Measurements from ENCODE around the gene ALPK3. TPM values are rescaled to one million over a fixed set of nuclear protein-coding genes. Genes with fewer than 3 reads are reported as not detected.

The ALPK3 gene
- polyA plus RNA-seq, 1 donor (not counting 4 experiments of a cell fraction or from before 2014, with no cell fraction given) = 0.07 TPM

DNA sequence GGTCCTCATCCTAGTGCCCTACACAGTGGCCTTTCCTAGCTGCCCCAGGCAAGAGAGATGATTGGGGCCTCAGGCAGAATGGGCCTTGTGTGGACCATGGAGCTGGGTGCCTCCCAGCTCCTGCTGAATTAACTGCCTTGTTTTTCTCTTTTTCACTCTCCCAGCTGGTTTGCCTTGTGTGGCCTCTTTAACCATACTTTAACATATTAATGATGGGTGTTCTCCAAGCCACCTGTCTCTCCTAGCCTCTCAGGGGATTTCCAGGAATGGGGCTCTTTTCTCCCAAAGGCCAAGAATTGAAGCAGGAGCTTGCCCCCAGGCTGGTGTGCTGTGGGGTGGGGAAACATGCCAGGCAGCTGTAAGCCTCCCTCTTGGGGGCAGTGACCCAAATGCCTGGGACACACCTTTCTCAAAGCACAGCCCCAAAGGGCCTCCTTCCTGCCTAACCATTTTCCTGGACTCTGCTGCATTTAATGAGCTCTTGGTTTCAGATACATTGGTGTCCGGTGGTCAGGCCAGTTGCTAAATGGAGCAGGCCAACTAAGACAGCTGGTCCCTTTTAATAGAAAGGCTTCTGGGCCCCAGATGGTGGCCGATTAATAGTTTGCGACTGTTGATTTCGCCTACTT, 5.6 kb downstream of the ALPK3 start:
- no peak for FAIRE-seq
- Histone ChIP-seq H3K79me2 (ENCODE audit: control insufficient read depth, insufficient read depth, low read length) (no peaks in the 10 kb centered on the region), H3K4me3 (ENCODE audit: control insufficient read depth in 2 of 3, extremely low read depth in 1 of 3, insufficient read depth in 2 of 3, low read depth in 1 of 3, low read length in 3 of 3) (no peak overlapping the region), H3K9ac (ENCODE audit: control insufficient read depth, extremely low read depth, insufficient read depth, low read length) (no peak overlapping the region), H4K20me1 (ENCODE audit: control insufficient read depth, extremely low read depth, insufficient read depth, low read length) (no peaks in the 10 kb centered on the region), H3K27ac (ENCODE audit: control insufficient read depth, insufficient read depth, low read length) (no peak overlapping the region), H3K4me2 (ENCODE audit: control insufficient read depth, extremely low read depth, insufficient read depth, low read depth, low read length) (no peak overlapping the region), H3K9me1 (ENCODE audit: control insufficient read depth, extremely low read depth, insufficient read depth, low read length) (peaks cover 2% of the 10 kb centered on the region), H3K36me3 (ENCODE audit: control insufficient read depth in 2 of 2, extremely low read depth in 1 of 2, insufficient read depth in 2 of 2, low read length in 2 of 2) (no peaks in the 10 kb centered on the region), H3K9me3 (ENCODE audit: control insufficient read depth, low read depth, low read length) (no peaks in the 10 kb centered on the region), H3K27me3 (ENCODE audit: control insufficient read depth, extremely low read depth, insufficient read depth, low read length) (peaks cover 3% of the 10 kb centered on the region), H2AFZ (ENCODE audit: control insufficient read depth, low read length) (no peak overlapping the region), H3K4me1 (ENCODE audit: control insufficient read depth, extremely low read depth, insufficient read depth, low read length) (no peaks in the 10 kb centered on the region)
- TF ChIP-seq, protein P1, sequence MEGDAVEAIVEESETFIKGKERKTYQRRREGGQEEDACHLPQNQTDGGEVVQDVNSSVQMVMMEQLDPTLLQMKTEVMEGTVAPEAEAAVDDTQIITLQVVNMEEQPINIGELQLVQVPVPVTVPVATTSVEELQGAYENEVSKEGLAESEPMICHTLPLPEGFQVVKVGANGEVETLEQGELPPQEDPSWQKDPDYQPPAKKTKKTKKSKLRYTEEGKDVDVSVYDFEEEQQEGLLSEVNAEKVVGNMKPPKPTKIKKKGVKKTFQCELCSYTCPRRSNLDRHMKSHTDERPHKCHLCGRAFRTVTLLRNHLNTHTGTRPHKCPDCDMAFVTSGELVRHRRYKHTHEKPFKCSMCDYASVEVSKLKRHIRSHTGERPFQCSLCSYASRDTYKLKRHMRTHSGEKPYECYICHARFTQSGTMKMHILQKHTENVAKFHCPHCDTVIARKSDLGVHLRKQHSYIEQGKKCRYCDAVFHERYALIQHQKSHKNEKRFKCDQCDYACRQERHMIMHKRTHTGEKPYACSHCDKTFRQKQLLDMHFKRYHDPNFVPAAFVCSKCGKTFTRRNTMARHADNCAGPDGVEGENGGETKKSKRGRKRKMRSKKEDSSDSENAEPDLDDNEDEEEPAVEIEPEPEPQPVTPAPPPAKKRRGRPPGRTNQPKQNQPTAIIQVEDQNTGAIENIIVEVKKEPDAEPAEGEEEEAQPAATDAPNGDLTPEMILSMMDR (optimal IDR thresholded peaks at IDR 0.05 in 1 of 3, IDR thresholded peaks at IDR 0.05 in 1 of 3, conservative IDR thresholded peaks at IDR 0.05 in 1 of 3; ENCODE audit: extremely low read depth in 1 of 3, insufficient read depth in 2 of 3, low read length in 3 of 3) = no peak
- TF ChIP-seq EZH2 (IDR thresholded peaks at IDR 0.05; ENCODE audit: low read length) = no peak
- DNase-seq (ENCODE audit: low read depth, low spot score) = no peak
- dilution Hi-C loops (cut with MboI; ENCODE audit: extremely low pct_ligation_motif_present, low sequenced_read_pairs) = no loop called here

DNA sequence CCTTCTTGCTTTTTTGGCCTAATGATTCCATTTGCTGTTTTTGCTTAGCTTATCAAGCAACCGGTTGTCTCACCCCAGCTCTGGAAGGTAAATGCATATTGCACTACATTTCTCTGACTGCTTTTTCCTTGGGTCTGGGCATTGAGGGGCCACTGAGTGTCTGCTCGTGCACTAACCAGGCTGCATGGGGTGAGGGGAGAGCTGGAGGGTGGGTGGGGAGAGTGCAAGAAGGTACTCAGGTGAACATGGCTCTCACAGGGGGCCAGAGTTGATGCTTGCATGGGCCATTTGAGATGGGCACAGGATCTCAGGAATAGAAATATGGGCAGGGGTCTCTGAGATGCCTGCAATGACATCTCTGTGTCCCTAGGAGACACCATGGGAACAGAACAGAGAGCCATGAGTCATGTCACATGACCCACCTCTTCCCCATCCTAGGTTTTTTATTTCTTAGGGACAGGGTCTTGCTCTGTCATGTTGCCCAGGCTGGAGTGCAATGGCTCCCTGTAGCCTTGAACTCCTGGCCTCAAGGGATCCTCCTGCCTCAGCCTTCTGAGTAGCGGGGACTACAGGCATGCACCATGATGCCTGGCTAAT, 6.2 kb downstream of the ALPK3 start:
- Histone ChIP-seq H3K79me2 (ENCODE audit: control insufficient read depth, insufficient read depth, low read length) (no peaks in the 10 kb centered on the region), H3K4me2 (ENCODE audit: control insufficient read depth, extremely low read depth, insufficient read depth, low read depth, low read length) (no peak overlapping the region), H3K9me1 (ENCODE audit: control insufficient read depth, extremely low read depth, insufficient read depth, low read length) (peaks cover 2% of the 10 kb centered on the region), H3K36me3 (ENCODE audit: control insufficient read depth in 2 of 2, extremely low read depth in 1 of 2, insufficient read depth in 2 of 2, low read length in 2 of 2) (no peaks in the 10 kb centered on the region), H3K4me3 (ENCODE audit: control insufficient read depth in 2 of 3, extremely low read depth in 1 of 3, insufficient read depth in 2 of 3, low read depth in 1 of 3, low read length in 3 of 3) (no peak overlapping the region), H3K27ac (ENCODE audit: control insufficient read depth, insufficient read depth, low read length) (no peak overlapping the region), H2AFZ (ENCODE audit: control insufficient read depth, low read length) (no peak overlapping the region), H3K27me3 (ENCODE audit: control insufficient read depth, extremely low read depth, insufficient read depth, low read length) (peaks cover 3% of the 10 kb centered on the region), H4K20me1 (ENCODE audit: control insufficient read depth, extremely low read depth, insufficient read depth, low read length) (no peaks in the 10 kb centered on the region), H3K9me3 (ENCODE audit: control insufficient read depth, low read depth, low read length) (no peaks in the 10 kb centered on the region), H3K9ac (ENCODE audit: control insufficient read depth, extremely low read depth, insufficient read depth, low read length) (no peak overlapping the region), H3K4me1 (ENCODE audit: control insufficient read depth, extremely low read depth, insufficient read depth, low read length) (no peaks in the 10 kb centered on the region)
- dilution Hi-C loops (cut with MboI; ENCODE audit: extremely low pct_ligation_motif_present, low sequenced_read_pairs) = no loop called here
- TF ChIP-seq EZH2 (IDR thresholded peaks at IDR 0.05; ENCODE audit: low read length) = no peak
- TF ChIP-seq, protein P1 (optimal IDR thresholded peaks at IDR 0.05 in 1 of 3, IDR thresholded peaks at IDR 0.05 in 1 of 3, conservative IDR thresholded peaks at IDR 0.05 in 1 of 3; ENCODE audit: extremely low read depth in 1 of 3, insufficient read depth in 2 of 3, low read length in 3 of 3) = no peak
- DNase-seq (ENCODE audit: low read depth, low spot score) (no peak), FAIRE-seq (no peak)
